A549 (cell line): Measurements from ENCODE around the gene SLC25A36.

Source experiments
- EHMT2 ChIP-seq: fragments of 200-600 bp; sonication (generic); IDR thresholded peaks from 2 replicates; pipeline ENCODE4 v1.6.1; 2016; ENCODE audit warnings: antibody characterized with exemption, low read depth, mild to moderate bottlenecking, moderate library complexity
- MAFK ChIP-seq: fragments of 450-650 bp; IDR thresholded peaks from 2 replicates; pipeline ENCODE4 v1.6.1; 2014; ENCODE audit not compliant: partially characterized antibody

DNA sequence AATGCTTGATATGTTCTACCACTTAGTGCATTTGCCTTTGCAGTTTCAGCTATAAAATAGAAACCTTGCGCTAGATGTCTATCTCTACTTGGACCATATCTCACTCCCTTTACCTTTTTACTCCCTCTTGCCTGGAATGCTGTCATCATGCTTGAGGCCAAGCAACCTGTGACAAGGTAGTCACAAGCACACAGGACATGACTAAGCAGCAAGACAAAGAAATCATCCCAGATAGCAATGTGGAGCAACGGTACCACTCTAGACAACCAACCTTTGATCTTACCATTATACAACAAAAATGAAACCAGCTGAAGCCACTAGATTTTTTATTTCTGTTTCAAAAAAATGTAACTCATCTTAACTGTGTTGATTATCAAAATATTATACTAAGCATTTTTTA, 59.0 kb downstream of the SLC25A36 start:
- TF ChIP-seq EHMT2 (no peak), MAFK (no peak)
